Dedifferentiated amniotic fluid mesenchymal stem cell (primary cell): Measurements from ENCODE around the gene AGBL1.

Source experiments
- DNase-seq: peaks from one replicate; pipeline ENCODE4 v3.0.0-alpha.2; 2016; ENCODE audit errors: extremely low spot score

Gene AGBL1

GRCh38 chr15:86317384-86317740 is 237.7 kb downstream of the AGBL1 start:
- DNase-seq: no peak

- DNase-seq: no peak
These were observed 243.0 kb downstream of the AGBL1 start for GRCh38 chr15:86322629-86323028.

GRCh38 chr15:86327230-86327865 is 247.7 kb downstream of the AGBL1 start:
- no peak for DNase-seq

GRCh38 chr15:86328658-86329057 is 249.0 kb downstream of the AGBL1 start:
- DNase-seq: no peak

- no peak for DNase-seq
These were observed 249.8 kb downstream of the AGBL1 start for GRCh38 chr15:86329311-86330013.

GRCh38 chr15:86333819-86334218 is 254.1 kb downstream of the AGBL1 start:
- no peak for DNase-seq

GRCh38 chr15:86336051-86336788 is 256.5 kb downstream of the AGBL1 start:
- no peak for DNase-seq

- no peak for DNase-seq
These were observed 257.4 kb downstream of the AGBL1 start for GRCh38 chr15:86337071-86337470.

- no peak for DNase-seq
These were observed 267.6 kb downstream of the AGBL1 start for GRCh38 chr15:86347245-86347644.

GRCh38 chr15:86349565-86349964 is 269.9 kb downstream of the AGBL1 start:
- no peak for DNase-seq

- DNase-seq: no peak
These were observed 273.5 kb downstream of the AGBL1 start for GRCh38 chr15:86353213-86353612.

GRCh38 chr15:86355361-86355760 is 275.7 kb downstream of the AGBL1 start:
- DNase-seq: no peak

- DNase-seq: no peak
These were observed 276.1 kb downstream of the AGBL1 start for GRCh38 chr15:86355801-86356200.

GRCh38 chr15:86362555-86362954 is 282.9 kb downstream of the AGBL1 start:
- no peak for DNase-seq

- DNase-seq: no peak
These were observed 293.5 kb downstream of the AGBL1 start for GRCh38 chr15:86373147-86373546.

- DNase-seq: no peak
These were observed 296.1 kb downstream of the AGBL1 start for GRCh38 chr15:86375733-86376280.

- no peak for DNase-seq
These were observed 298.2 kb downstream of the AGBL1 start for GRCh38 chr15:86377914-86378313.

- DNase-seq: no peak
These were observed 302.7 kb downstream of the AGBL1 start for GRCh38 chr15:86382341-86382740.

- DNase-seq: no peak
These were observed 303.9 kb downstream of the AGBL1 start for GRCh38 chr15:86383611-86384010.

GRCh38 chr15:86384186-86384585 is 304.5 kb downstream of the AGBL1 start:
- DNase-seq: no peak

- DNase-seq: no peak
These were observed 312.6 kb downstream of the AGBL1 start for GRCh38 chr15:86392296-86392695.

GRCh38 chr15:86392874-86393273 is 313.2 kb downstream of the AGBL1 start:
- DNase-seq: no peak

GRCh38 chr15:86394866-86395265 is 315.2 kb downstream of the AGBL1 start:
- no peak for DNase-seq
